ENCODE results near the gene E2F7. TPM values are rescaled to one million over a fixed set of nuclear protein-coding genes. Genes with fewer than 3 reads are reported as not detected.
A peak's percentile ranks its signal among the peaks of the same experiment; 100 is the strongest.

Gene E2F7
- total and polyA plus RNA-seq, 2 donors (not counting 1 experiment from before 2014, with no cell fraction given), result 3.6 to 9.7 TPM

DNA sequence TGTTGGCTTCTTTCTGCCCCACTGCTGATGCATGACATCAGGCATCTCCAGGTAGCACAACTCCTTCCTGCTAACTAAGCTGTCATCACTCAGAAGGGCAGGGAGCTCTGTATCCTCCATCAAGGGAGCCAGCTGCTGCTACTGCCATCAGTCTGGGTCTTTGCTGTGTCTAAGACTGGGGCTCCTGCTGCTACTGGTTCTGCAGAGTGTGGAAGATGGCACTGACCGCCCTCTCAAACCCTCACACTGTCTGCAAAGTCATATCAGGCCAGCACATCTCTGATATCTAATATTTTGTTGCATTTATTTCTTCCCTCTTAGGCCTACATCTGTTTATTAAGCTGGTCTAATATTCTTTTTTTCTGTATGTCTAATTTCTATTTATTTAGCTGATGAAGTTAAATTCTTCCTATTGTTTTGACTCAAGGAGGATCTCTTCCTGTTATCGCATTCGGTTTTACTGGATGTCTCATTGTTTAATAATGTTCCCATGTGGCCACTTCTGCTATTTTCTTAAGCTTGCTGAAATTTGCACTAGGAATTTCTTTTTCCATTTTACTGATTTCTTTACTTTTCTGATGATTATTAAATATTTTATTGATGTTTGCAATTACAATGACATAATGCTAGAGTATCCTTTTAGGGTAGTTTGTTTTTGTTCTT is 7.6 kb upstream of the E2F7 start:
- Histone ChIP-seq H3K9ac (ENCODE audit: insufficient read depth, low read length) (no peak overlapping the region), H3K4me3 (replicated peaks in 1 of 4; ENCODE audit: control extremely low read depth in 1 of 4, insufficient read depth in 1 of 4, low read depth in 3 of 4, low read length in 4 of 4) (no peak overlapping the region), H3K79me2 (ENCODE audit: control insufficient read depth, insufficient read depth, low read length) (no peaks in the 10 kb centered on the region), H3K27me3 (ENCODE audit: control insufficient read depth, insufficient read depth, low read length) (no peaks in the 10 kb centered on the region), H4K20me1 (ENCODE audit: control insufficient read depth, extremely low read depth, insufficient read depth, low read length) (no peaks in the 10 kb centered on the region), H3K27ac (ENCODE audit: insufficient read depth, low read length) (no peak overlapping the region), H3K4me1 (ENCODE audit: control insufficient read depth, extremely low read depth, insufficient read depth, low read length) (no peaks in the 10 kb centered on the region), H2AFZ (ENCODE audit: low read length) (no peak overlapping the region), H3K36me3 (ENCODE audit: control insufficient read depth, insufficient read depth, low read length) (no peaks in the 10 kb centered on the region), H3K9me3 (ENCODE audit: control insufficient read depth, insufficient read depth, low read depth, low read length) (no peaks in the 10 kb centered on the region), H3K4me2 (ENCODE audit: extremely low read depth, insufficient read depth, low read length) (no peak overlapping the region)
- TF ChIP-seq CTCF (conservative IDR thresholded peaks at IDR 0.05 in 1 of 2, IDR thresholded peaks at IDR 0.05 in 1 of 2; ENCODE audit: low read depth in 1 of 2, low read length in 2 of 2) (no peak), EZH2 (IDR thresholded peaks at IDR 0.05; ENCODE audit: low read length, missing control alignments) (no peak)
- DNase-seq (ENCODE audit: low read depth in 2 of 2), result peak in 1 of 2 donors; percentile 42

DNA sequence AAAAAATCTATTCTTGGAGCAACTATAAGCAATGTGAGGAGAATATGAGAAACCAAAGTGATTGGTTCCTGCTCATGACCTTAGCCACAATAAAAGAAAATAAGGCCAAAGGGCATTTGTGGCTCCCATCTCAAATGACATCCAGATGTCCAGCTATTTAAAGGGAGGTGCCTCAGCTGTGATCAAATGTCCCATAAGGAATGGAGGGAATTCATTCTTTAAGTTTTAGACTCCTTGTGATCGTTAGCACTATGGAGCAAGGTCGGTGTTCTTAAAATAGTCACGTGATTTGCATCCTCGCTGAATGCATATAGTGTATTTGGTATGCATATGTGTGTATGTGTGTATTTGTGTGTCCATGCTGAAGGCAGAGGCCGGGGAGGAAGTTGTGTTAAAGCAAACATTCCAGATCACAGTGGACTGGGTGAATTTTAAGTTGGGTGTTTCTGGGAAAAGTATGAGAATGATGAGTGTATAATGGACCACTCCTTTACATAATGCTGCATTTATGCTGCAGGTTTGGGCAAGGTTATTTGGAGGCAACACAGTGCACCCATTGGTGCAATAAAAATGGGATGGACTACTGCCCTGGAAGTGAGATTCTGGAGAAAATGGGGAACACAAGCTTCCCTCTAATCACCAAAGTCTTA is 5.6 kb upstream of the E2F7 start:
- DNase-seq (ENCODE audit: low read depth in 2 of 2), result no peak
- Histone ChIP-seq H3K9ac (ENCODE audit: insufficient read depth, low read length) (no peak overlapping the region), H3K36me3 (ENCODE audit: control insufficient read depth, insufficient read depth, low read length) (no peaks in the 10 kb centered on the region), H3K27ac (ENCODE audit: insufficient read depth, low read length) (no peak overlapping the region), H2AFZ (ENCODE audit: low read length) (no peak overlapping the region), H3K27me3 (ENCODE audit: control insufficient read depth, insufficient read depth, low read length) (no peaks in the 10 kb centered on the region), H3K79me2 (ENCODE audit: control insufficient read depth, insufficient read depth, low read length) (no peaks in the 10 kb centered on the region), H3K4me1 (ENCODE audit: control insufficient read depth, extremely low read depth, insufficient read depth, low read length) (no peaks in the 10 kb centered on the region), H4K20me1 (ENCODE audit: control insufficient read depth, extremely low read depth, insufficient read depth, low read length) (no peaks in the 10 kb centered on the region), H3K4me2 (ENCODE audit: extremely low read depth, insufficient read depth, low read length) (no peak overlapping the region), H3K4me3 (replicated peaks in 1 of 4; ENCODE audit: control extremely low read depth in 1 of 4, insufficient read depth in 1 of 4, low read depth in 3 of 4, low read length in 4 of 4) (no peak overlapping the region), H3K9me3 (ENCODE audit: control insufficient read depth, insufficient read depth, low read depth, low read length) (no peaks in the 10 kb centered on the region)
- no peak for TF ChIP-seq CTCF (conservative IDR thresholded peaks at IDR 0.05 in 1 of 2, IDR thresholded peaks at IDR 0.05 in 1 of 2; ENCODE audit: low read depth in 1 of 2, low read length in 2 of 2)
- TF ChIP-seq EZH2 (IDR thresholded peaks at IDR 0.05; ENCODE audit: low read length, missing control alignments), result no peak

DNA sequence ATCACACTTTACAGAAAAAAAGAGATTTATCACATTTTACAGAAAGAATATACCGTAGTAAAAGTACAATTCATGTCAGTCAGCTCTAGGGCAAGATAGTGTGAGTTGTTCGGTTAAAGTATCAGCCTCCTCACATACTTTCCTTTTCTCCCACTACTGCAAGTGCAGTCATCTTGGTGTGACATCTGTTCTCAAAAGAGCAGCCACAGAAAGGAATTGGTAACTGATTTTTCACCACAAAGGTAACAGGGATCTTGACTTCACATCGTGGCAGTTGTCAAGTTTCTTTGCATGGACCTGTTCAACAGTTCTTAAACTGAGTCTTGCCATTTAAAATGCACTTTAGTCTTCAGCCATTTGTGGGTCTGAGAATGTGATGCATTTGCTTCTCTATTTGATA is 5.0 kb upstream of the E2F7 start:
- no peak overlapping the region for H3K4me3 ChIP-seq (replicated peaks in 1 of 4; ENCODE audit: control extremely low read depth in 1 of 4, insufficient read depth in 1 of 4, low read depth in 3 of 4, low read length in 4 of 4)
- no peak overlapping the region for H2AFZ ChIP-seq (ENCODE audit: low read length)
- H3K4me2 ChIP-seq (ENCODE audit: extremely low read depth, insufficient read depth, low read length), result no peak overlapping the region
- no peak for TF ChIP-seq EZH2 (IDR thresholded peaks at IDR 0.05; ENCODE audit: low read length, missing control alignments)
- no peak for TF ChIP-seq CTCF (conservative IDR thresholded peaks at IDR 0.05 in 1 of 2, IDR thresholded peaks at IDR 0.05 in 1 of 2; ENCODE audit: low read depth in 1 of 2, low read length in 2 of 2)
- no peaks in the 10 kb centered on the region for H3K27me3 ChIP-seq (ENCODE audit: control insufficient read depth, insufficient read depth, low read length)
- no peaks in the 10 kb centered on the region for H4K20me1 ChIP-seq (ENCODE audit: control insufficient read depth, extremely low read depth, insufficient read depth, low read length)
- DNase-seq (ENCODE audit: low read depth in 2 of 2), result no peak
- H3K27ac ChIP-seq (ENCODE audit: insufficient read depth, low read length), result no peak overlapping the region
- no peaks in the 10 kb centered on the region for H3K9me3 ChIP-seq (ENCODE audit: control insufficient read depth, insufficient read depth, low read depth, low read length)
- no peaks in the 10 kb centered on the region for H3K4me1 ChIP-seq (ENCODE audit: control insufficient read depth, extremely low read depth, insufficient read depth, low read length)
- no peaks in the 10 kb centered on the region for H3K79me2 ChIP-seq (ENCODE audit: control insufficient read depth, insufficient read depth, low read length)
- H3K9ac ChIP-seq (ENCODE audit: insufficient read depth, low read length), result no peak overlapping the region
- no peaks in the 10 kb centered on the region for H3K36me3 ChIP-seq (ENCODE audit: control insufficient read depth, insufficient read depth, low read length)

All from fibroblast of lung (primary cell).